GM04504 (cell line): ENCODE data around the gene POTEH.
"Not testable (repeated sequence)": the region's sequence is repeated elsewhere in the genome, so short reads cannot be mapped to it uniquely, and the experiment has no call there.

ENCODE experiments used
- DNase-seq: peaks from one replicate; pipeline ENCODE4 v3.0.0-alpha.2; 2012; ENCODE audit warnings: low read depth

Gene POTEH

GRCh38 chr22:15689749-15690125 lies at the start of gene POTEH:
Gene POTEH (plus strand): TSS chr22:15690026. CDS start chr22:15690078, 52 bp downstream.
- DNase-seq, result not testable (repeated sequence)

DNA sequence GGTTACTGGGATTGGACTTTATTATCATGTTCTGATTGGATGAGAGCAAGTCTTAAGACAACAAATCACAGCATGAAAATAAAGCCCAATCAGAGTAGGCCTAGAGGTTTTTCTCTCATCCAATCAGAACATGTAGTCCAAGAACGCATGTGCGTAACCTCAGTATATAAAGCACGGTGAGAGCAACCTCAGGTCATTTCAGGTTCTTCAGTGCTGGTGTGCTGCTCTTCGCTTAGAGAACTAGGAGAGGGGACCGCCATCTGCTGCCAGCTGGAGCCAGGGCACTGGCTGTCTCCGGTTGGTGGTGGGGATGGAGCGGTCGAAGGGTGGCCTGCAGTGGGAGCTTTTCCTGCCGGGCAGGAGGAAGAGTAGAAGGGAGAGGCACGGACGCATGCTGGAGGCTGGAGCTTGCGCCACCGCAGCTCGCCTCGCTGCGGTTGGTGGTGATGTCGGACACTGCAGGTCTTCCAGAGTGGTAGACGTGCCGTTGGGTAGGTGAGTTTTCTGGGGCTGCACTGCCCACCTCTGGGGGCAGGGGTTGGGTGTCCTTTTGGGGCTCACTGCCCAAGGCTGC lies 47.5 kb upstream of the POTEH start:
- not testable (repeated sequence) for DNase-seq

DNA sequence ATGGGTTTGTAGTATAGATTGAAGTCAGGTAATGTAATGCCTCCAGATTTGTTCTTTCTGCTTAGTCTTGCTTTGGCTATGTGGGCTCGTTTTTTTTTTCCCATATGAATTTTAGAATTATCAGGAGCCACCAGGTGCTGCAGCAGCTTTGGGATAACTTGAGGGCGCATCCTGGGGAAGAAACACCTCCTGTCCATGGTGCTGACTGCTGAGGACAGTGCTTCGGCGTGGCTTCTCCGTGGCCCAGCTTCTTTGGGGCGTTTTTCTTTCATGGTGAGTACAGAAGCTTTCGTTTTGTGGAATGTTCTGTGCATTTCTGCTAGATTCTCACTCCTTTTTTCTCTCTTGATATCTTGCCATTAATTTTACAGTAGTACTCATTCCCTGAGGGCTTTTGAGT lies 37.9 kb upstream of the POTEH start:
- DNase-seq, result not testable (repeated sequence)

DNA sequence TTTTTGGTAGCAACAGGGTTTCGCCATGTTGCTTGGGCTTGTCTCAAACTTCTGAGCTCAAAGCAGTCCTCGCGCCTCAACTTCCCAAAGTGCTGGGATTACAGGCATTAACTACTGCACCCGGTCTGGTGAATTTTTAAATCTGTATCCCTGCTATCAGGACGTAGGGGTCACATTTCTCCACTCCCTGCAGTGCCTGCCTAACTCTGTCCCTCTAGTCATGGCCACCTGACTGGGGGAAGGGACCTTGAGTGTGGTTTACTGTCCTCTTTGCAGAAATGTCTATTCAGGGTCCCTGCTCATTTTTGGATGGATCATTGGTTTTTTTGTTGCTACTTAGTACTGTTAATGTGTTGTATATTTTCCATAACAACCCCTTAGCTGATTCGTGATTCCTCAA lies 37.1 kb upstream of the POTEH start:
- DNase-seq, result not testable (repeated sequence)

- not testable (repeated sequence) for DNase-seq
These were observed 36.6 kb upstream of the POTEH start for GRCh38 chr22:15653241-15653640.

DNA sequence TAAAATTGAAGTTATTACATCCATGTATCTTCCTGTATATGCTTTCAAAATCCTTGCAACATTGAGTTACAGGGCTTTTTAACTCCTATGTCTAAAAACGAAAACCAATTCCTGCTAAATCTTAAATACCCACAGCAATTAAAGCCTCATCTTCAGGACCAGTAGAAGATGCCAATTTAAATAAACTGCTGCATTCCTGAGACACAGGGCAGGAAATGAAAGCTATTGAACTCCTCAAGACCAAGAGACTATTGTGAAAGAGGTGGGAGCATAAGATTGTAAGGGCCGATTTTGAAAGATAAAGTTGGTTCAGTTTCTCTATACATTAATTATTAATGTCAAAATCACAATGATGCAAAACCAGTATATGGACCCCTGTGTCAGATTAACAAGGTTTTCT lies 28.7 kb upstream of the POTEH start:
- DNase-seq, result not testable (repeated sequence)

DNA sequence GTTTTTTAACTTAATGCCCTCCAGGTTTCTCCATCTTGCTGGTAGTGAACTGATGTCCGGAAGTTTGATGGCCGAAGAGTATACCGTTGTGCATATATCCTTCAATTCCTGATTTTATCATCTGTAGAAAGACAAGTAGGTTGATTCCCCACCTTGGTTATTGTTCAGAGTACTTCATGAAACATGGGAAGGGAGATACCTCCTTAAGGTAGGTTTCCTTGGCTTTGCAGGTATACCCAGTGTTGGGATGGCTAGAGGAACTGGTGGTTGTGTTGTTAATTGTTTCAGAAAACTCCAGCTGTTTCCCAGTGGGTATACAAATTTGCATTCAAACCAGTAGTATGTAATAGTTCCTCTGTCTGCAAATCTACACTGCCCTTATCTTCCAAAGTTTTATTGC lies 25.1 kb upstream of the POTEH start:
- not testable (repeated sequence) for DNase-seq

DNA sequence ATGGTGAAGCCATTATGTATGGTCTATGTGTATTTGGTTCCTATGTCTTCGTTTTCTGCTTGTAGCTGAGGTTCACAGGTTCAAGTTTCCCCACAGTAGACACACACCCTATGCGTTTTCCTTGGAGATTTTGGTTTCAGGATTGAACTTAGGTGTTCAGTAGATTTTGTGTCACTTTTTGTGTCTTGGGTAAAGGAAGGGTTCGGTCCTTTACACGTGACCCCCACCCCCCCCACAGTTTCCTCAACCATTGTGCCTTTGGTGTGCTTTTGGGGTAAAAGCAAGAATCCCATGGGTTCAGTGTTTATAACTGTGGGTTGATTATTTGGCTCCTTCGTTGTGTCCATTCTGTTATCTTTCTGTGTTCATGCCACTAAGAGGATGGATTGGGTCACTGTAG lies 24.3 kb upstream of the POTEH start:
- not testable (repeated sequence) for DNase-seq

DNA sequence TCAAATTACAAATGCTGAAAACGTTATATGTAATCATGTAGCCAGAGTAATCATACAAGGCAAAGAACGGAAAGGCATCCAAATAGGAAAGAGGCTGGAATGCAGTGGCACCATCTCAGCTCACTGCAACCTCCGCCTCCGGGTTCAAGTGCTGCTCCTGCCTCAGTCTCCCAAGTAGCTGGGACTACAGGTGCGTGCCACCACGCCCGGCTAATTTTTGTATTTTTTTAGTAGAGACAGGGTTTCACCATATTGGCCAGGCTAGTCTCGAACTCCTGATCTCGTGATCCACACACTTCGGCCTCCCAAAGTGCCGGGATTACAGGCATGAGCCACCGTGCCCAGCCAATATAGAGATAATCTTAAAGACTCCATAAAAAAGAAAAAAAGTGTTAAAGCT lies 20.4 kb upstream of the POTEH start:
- DNase-seq, result not testable (repeated sequence)

DNA sequence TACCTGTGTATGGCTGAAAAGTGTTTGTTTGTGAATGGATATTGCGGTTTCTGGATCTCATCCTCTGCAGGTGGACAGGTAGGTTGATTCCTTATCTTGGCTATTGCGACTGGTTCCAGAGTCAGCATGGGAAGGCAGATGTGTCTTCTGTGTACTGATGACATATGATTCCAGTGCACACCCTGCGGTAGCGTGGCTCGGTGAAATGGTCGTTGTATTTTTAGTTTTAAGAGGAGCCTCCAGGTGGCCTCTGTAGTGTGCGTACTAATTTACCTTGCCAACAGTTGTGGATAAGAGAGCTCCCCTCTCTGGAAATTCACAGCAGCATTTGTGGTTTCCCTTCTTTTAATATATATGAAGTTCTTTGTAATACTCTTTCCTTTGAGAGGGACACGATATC lies 10.1 kb upstream of the POTEH start:
- DNase-seq, result not testable (repeated sequence)

GRCh38 chr22:15684115-15684514 lies 5.7 kb upstream of the POTEH start:
- DNase-seq, result not testable (repeated sequence)

DNA sequence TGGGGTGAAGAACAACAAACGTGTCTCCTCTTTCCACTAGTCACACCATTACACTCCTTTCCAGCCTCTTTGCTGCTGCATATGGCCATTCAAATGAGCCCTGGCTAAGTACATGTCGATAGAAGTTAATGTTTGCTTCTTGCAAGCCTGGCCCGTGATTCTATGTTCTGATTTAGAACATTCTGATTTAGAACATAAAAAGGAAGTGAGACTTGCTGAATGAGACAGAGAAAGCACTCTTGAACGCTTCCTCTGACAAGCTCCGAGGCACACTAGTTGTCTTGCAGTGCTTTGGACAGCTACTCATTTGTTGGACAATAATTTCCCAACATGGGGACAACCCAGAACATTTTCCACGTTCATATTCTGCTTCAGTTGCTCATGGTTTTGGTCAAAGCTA lies 5.1 kb upstream of the POTEH start:
- DNase-seq, result not testable (repeated sequence)

- DNase-seq, result not testable (repeated sequence)
These were observed 4.2 kb upstream of the POTEH start for GRCh38 chr22:15685641-15686040.

- DNase-seq, result not testable (repeated sequence)
These were observed 2.7 kb upstream of the POTEH start for GRCh38 chr22:15687086-15687485.

DNA sequence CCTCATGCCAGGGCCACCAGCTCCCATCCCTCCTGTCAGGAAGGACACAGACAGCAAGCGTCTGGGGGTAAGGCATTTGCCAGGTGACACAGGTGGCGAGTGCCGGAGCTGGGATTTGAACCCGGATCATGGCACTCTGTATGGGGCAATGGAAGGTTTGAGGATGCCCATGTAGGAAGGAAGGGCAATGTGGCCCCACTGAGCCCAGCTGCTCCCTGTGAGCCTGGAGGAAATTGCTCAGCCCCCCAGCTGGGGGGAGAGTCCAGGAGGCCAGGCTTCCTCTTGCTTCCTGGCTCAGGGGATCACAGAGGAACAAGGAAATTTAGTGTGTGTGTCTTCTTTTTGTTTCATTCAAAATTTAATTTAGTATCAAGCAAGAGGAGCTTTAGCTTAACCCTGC lies 2.1 kb upstream of the POTEH start:
- not testable (repeated sequence) for DNase-seq

DNA sequence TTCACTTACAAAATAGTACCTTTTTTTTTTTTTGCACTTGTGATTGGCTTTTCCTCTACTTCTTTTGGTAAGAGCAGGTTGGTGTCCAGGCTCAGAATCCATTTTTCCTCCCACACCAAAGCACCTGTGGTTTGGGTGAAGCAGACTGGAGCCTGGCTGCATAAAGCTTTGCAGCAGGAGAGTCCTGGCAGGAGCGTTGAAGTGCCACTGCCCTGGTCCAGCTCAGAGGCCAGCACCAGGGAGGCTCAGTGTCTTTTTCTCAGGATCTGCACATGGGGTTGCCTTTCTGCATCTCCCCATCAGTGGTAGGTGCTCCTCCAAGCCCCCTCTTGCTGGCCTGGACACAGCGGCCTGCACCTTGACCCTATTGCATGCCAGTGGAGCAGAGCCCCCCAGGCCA lies 1.7 kb upstream of the POTEH start:
- DNase-seq, result not testable (repeated sequence)

GRCh38 chr22:15689012-15689748 lies 646 bp upstream of the POTEH start:
- not testable (repeated sequence) for DNase-seq

DNA sequence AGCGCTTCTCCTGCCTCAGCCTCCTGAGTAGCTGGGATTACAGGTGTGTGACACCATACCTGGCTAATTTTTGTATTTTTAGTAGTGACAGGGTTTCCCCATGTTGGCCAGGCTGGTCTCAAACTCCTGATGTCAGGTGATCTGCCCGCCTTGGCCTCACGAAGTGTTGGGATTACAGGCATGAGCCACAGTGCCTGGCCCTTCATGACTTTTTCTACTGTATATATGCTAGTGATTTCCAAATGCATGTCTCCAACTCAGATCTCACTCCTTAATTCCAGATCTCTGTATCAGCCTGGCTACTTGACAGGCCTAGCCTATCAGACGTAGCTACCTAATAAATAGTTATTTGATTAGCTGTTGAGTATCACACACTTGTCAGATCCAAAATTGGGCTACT lies 23.8 kb downstream of the POTEH start:
- DNase-seq, result not testable (repeated sequence)

- not testable (repeated sequence) for DNase-seq
These were observed 24.3 kb downstream of the POTEH start for GRCh38 chr22:15714125-15714524.

- not testable (repeated sequence) for DNase-seq
These were observed 32.1 kb downstream of the POTEH start for GRCh38 chr22:15721884-15722283.

- DNase-seq, result not testable (repeated sequence)
These were observed 39.5 kb downstream of the POTEH start for GRCh38 chr22:15729209-15729917.

DNA sequence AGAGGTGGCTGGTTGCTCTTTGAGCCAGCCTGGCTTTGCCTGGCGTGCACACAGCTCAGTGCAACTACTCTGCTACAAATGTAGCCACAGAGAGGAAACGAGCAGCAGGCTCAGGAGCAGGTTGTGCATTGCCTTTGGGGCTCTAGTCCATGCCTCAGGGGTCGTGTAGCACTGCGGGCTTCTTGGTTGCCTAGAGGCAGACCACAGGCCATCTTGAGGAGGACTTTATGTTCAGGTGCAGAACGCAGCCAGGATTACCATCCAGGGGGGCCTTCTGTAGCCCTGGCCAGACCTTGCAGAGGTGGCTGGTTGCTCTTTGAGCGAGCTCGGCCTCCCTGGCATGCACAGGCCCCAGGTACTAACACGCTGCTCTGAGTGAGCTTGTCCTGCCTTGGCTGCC lies 41.2 kb downstream of the POTEH start:
- not testable (repeated sequence) for DNase-seq

- not testable (repeated sequence) for DNase-seq
These were observed 44.6 kb downstream of the POTEH start for GRCh38 chr22:15734411-15734810.
